Erythroblast (primary cell): Measurements from ENCODE around the gene CWC27.

Experiments
- DNase-seq, 2 experiments: peaks; one replicate each; lab custom pipeline; 2025; lab: John Stamatoyannopoulos, UW
- GATA1 ChIP-seq: IDR thresholded peaks from 2 replicates; pipeline ENCODE4 v1.6.1; 2011; ENCODE audit warnings: low read depth, mild to moderate bottlenecking, control low read depth, low read length, moderate library complexity
- POLR2A ChIP-seq: IDR thresholded peaks from 2 replicates; pipeline ENCODE4 v1.6.1; 2011; ENCODE audit warnings: mild to moderate bottlenecking, low read length

The CWC27 gene

GRCh38 chr5:65047225-65047624, 278.5 kb downstream of the CWC27 start:
- TF ChIP-seq GATA1 (no peak), POLR2A (no peak)
- DNase-seq: no peak

GRCh38 chr5:65047948-65048690, 279.4 kb downstream of the CWC27 start:
- no peak for DNase-seq
- TF ChIP-seq GATA1 (no peak), POLR2A (no peak)

- TF ChIP-seq POLR2A (no peak), GATA1 (no peak)
- DNase-seq: no peak
Observed at GRCh38 chr5:65050140-65050539, 281.4 kb downstream of the CWC27 start.

- TF ChIP-seq POLR2A (no peak), GATA1 (no peak)
- DNase-seq: no peak
Observed at GRCh38 chr5:65050826-65051498, 282.2 kb downstream of the CWC27 start.

GRCh38 chr5:65055938-65056337, 287.2 kb downstream of the CWC27 start:
- no peak for DNase-seq
- TF ChIP-seq POLR2A (no peak), GATA1 (no peak)

- no peak for DNase-seq
- TF ChIP-seq GATA1: no peak
- no peak for TF ChIP-seq POLR2A
Observed at GRCh38 chr5:65059681-65060598, 291.2 kb downstream of the CWC27 start.

GRCh38 chr5:65061250-65061973, 292.7 kb downstream of the CWC27 start:
- DNase-seq: no peak
- TF ChIP-seq GATA1: no peak
- no peak for TF ChIP-seq POLR2A

- no peak for DNase-seq
Observed at GRCh38 chr5:65061974-65062353, 293.2 kb downstream of the CWC27 start.

GRCh38 chr5:65062469-65063083, 293.8 kb downstream of the CWC27 start:
- no peak for DNase-seq
- TF ChIP-seq GATA1 (no peak), POLR2A (no peak)

More at GRCh38 chr5:65061974-65062353, 293.2 kb downstream of the CWC27 start:
- TF ChIP-seq GATA1 (no peak), POLR2A (no peak)

GRCh38 chr5:65065001-65065511, 296.3 kb downstream of the CWC27 start:
- DNase-seq: no peak
- TF ChIP-seq POLR2A (no peak), GATA1 (no peak)

GRCh38 chr5:65066387-65067146, 297.8 kb downstream of the CWC27 start:
- TF ChIP-seq GATA1 (no peak), POLR2A (no peak)
- DNase-seq: no peak

GRCh38 chr5:65067147-65067506, 298.4 kb downstream of the CWC27 start:
- TF ChIP-seq GATA1 (no peak), POLR2A (no peak)
- DNase-seq: no peak
